SK-N-MC (cell line): Measurements from ENCODE around the gene ENHO.

ENCODE experiments used
- EZH2 ChIP-seq: fragments of 200-600 bp; sonication (generic); IDR thresholded peaks from one replicate; pipeline ENCODE4 v1.6.1; 2017; ENCODE audit warnings: antibody characterized with exemption
- POLR2AphosphoS5 ChIP-seq: IDR thresholded peaks from 2 replicates; pipeline ENCODE4 v1.6.1; 2012; ENCODE audit warnings: mild to moderate bottlenecking, low read depth, low read length, borderline replicate concordance

DNA sequence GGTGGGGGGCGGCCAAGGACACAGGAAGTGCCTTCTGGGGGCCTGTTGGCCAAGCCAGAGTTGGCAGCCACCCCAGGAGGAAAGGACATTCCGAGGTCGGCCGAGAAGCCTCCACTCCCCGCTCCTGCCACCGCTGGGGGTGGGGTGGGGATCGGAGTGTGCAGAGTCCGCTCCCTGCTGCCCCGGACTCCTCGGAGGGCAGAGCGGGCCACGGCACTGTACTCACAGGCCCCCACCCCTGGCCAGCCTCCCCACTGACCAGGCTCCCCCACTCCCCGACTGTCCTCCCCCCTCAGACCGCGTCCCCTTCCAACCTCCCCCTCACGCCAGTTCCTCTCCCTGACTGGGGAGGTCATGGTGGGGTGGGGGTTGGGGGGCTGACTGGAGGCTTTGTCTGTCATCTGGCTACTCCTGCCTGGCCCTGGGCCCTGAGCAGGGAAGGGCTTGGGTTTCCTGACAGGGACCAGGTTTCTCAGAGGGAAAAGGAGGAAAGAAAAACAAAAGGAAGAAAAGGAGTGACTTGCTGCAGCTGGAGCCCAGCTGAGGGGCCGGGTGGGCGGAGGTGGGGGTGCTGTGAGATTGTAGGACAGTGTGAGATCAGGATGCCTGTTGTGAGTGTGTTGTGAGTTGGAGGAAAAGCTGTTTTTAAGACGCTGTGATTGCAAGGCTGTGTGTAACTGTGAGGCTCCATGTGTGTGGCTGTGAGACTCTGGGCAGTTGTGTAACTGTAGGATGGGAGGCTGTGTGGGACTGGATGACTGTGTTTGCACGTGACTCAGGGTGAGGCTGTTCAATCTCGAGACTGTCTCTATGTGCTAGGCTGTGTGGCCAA lies 37.0 kb upstream of the ENHO start:
- no peak for TF ChIP-seq EZH2
- TF ChIP-seq POLR2AphosphoS5, result no peak
